ENCODE results near the gene HPCAL1. TPM values are rescaled to one million over a fixed set of nuclear protein-coding genes. Genes with fewer than 3 reads are reported as not detected.

HPCAL1 gene
- total RNA-seq, 3 donors from 2014 or later (not counting 1 experiment from before 2014, with no cell fraction given) = 31.1 to 45.2 (median 39.8) TPM

- Mint-ChIP-seq H3K4me3 (no peak overlapping the region), H3K27ac (no peak overlapping the region), H3K9me3 (no peaks in the 10 kb centered on the region), H3K36me3 (no peaks in the 10 kb centered on the region), H3K4me1 (no peaks in the 10 kb centered on the region), H3K27me3 (ENCODE audit: low read depth in 2 of 2) (peaks cover 0 to 4% of the 10 kb centered on the region in 2 donors)
- no peak for ATAC-seq
- Histone ChIP-seq H3K36me3 (ENCODE audit: control insufficient read depth, insufficient read depth, low read length) (no peaks in the 10 kb centered on the region), H3K9me3 (ENCODE audit: control insufficient read depth, insufficient read depth, low read length) (no peaks in the 10 kb centered on the region), H3K27me3 (ENCODE audit: control insufficient read depth, insufficient read depth, low read length) (no peaks in the 10 kb centered on the region), H3K4me1 (ENCODE audit: control insufficient read depth, insufficient read depth, low read length) (no peaks in the 10 kb centered on the region), H3K4me3 (ENCODE audit: low read length) (no peak overlapping the region), H3K27ac (ENCODE audit: low read length) (no peak overlapping the region)
- TF ChIP-seq, protein P1, sequence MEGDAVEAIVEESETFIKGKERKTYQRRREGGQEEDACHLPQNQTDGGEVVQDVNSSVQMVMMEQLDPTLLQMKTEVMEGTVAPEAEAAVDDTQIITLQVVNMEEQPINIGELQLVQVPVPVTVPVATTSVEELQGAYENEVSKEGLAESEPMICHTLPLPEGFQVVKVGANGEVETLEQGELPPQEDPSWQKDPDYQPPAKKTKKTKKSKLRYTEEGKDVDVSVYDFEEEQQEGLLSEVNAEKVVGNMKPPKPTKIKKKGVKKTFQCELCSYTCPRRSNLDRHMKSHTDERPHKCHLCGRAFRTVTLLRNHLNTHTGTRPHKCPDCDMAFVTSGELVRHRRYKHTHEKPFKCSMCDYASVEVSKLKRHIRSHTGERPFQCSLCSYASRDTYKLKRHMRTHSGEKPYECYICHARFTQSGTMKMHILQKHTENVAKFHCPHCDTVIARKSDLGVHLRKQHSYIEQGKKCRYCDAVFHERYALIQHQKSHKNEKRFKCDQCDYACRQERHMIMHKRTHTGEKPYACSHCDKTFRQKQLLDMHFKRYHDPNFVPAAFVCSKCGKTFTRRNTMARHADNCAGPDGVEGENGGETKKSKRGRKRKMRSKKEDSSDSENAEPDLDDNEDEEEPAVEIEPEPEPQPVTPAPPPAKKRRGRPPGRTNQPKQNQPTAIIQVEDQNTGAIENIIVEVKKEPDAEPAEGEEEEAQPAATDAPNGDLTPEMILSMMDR (IDR thresholded peaks at IDR 0.05) = no peak
- intact Hi-C loops (cut with micrococcal nuclease) = no loop called here
- WGBS (ENCODE audit: insufficient coverage) = 89% methylated on average over 12 of the region's 12 CpGs
- no peak for DNase-seq
Measured at GRCh38 chr2:10469955-10470608, 167.4 kb downstream of the HPCAL1 start.

DNA sequence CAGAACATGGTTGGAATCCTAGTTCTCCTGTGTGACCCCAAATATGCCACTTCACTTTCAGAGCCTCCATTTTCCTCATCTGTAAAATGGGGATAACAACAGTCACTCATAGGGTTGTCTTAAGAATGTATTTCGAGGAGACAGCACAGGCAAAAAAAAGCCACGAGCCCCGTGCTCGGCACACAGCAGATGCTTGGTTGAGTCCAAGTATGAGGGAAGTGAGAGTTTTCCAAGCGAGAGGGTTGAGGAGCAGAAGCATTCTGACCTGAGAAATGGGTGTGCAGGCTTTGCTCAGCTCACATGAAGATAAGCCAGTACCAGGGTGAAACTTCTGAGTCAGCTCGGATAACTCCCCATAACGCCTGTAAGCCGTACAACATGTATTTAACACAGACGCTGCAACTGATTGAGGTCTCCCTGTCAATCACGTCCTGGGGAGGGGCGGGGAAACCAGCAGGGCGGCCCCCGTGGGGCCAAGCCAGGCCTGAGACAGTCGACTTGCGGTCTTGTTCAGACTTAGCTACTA is 168.4 kb downstream of the HPCAL1 start:
- TF ChIP-seq, protein P1 (IDR thresholded peaks at IDR 0.05) = no peak
- H3K36me3 ChIP-seq (ENCODE audit: control insufficient read depth, insufficient read depth, low read length) = no peaks in the 10 kb centered on the region
- H3K36me3 Mint-ChIP-seq = no peaks in the 10 kb centered on the region
- no peaks in the 10 kb centered on the region for H3K9me3 Mint-ChIP-seq
- peaks cover 0 to 4% of the 10 kb centered on the region in 2 donors for H3K27me3 Mint-ChIP-seq (ENCODE audit: low read depth in 2 of 2)
- no peaks in the 10 kb centered on the region for H3K4me1 Mint-ChIP-seq
- no peak overlapping the region for H3K4me3 ChIP-seq (ENCODE audit: low read length)
- 86% methylated on average over 15 of the region's 15 CpGs for WGBS (ENCODE audit: insufficient coverage)
- no peak overlapping the region for H3K27ac ChIP-seq (ENCODE audit: low read length)
- H3K27ac Mint-ChIP-seq = no peak overlapping the region
- no peaks in the 10 kb centered on the region for H3K9me3 ChIP-seq (ENCODE audit: control insufficient read depth, insufficient read depth, low read length)
- ATAC-seq = no peak
- no peak for DNase-seq
- H3K27me3 ChIP-seq (ENCODE audit: control insufficient read depth, insufficient read depth, low read length) = no peaks in the 10 kb centered on the region
- intact Hi-C loops (cut with micrococcal nuclease) = no loop called here
- H3K4me1 ChIP-seq (ENCODE audit: control insufficient read depth, insufficient read depth, low read length) = no peaks in the 10 kb centered on the region
- H3K4me3 Mint-ChIP-seq = no peak overlapping the region

DNA sequence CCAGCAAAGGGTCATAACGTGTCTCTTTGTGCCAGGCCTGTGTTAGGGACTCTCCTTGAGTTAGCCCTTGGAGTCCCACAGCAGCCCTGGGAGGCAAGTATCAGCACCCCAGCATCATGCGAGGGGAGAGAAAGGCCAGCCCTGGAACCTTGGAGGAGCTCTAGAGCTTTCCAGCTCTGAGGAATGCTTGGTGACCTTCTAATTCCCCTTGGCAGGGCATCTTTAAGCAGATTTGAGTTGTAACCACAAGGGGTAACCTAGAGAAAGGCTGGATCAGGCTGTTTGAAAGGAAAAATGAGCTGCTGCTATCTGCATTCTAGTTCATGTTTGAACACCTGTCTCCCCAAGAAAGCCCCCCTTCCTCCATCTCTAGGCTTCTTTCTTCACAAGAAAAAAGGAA is 169.3 kb downstream of the HPCAL1 start:
- TF ChIP-seq, protein P1 (IDR thresholded peaks at IDR 0.05) = no peak
- ATAC-seq (no peak), DNase-seq (no peak)
- no peak overlapping the region for H3K27ac ChIP-seq (ENCODE audit: low read length)
- Mint-ChIP-seq H3K27me3 (ENCODE audit: low read depth in 2 of 2) (peaks cover 0 to 4% of the 10 kb centered on the region in 2 donors), H3K36me3 (no peaks in the 10 kb centered on the region), H3K4me1 (peaks cover under 1 to 1% of the 10 kb centered on the region in 2 donors), H3K27ac (no peak overlapping the region), H3K9me3 (no peaks in the 10 kb centered on the region), H3K4me3 (no peak overlapping the region)
- H3K4me3 ChIP-seq (ENCODE audit: low read length) = no peak overlapping the region
- intact Hi-C loops (cut with micrococcal nuclease) = no loop called here
- 86% methylated on average over 2 of the region's 2 CpGs for WGBS (ENCODE audit: insufficient coverage)
- no peaks in the 10 kb centered on the region for H3K27me3 ChIP-seq (ENCODE audit: control insufficient read depth, insufficient read depth, low read length)
- H3K36me3 ChIP-seq (ENCODE audit: control insufficient read depth, insufficient read depth, low read length) = no peaks in the 10 kb centered on the region
- H3K4me1 ChIP-seq (ENCODE audit: control insufficient read depth, insufficient read depth, low read length) = no peaks in the 10 kb centered on the region
- no peaks in the 10 kb centered on the region for H3K9me3 ChIP-seq (ENCODE audit: control insufficient read depth, insufficient read depth, low read length)
